H9 (cell line): ENCODE measurements around the gene HES6. TPM values are rescaled to one million over a fixed set of nuclear protein-coding genes. Genes with fewer than 3 reads are reported as not detected.

Experiments
- DNase-seq: peaks from one replicate; pipeline ENCODE4 v3.0.0-alpha.2; 2017
- H2AFZ ChIP-seq: one replicate; pipeline ENCODE4 v1.6.1; 2013; ENCODE audit warnings: mild to moderate bottlenecking, low read length, control low read depth, moderate library complexity
- H2AK5ac ChIP-seq: 2 replicates; pipeline ENCODE4 v1.6.1; 2013; ENCODE audit warnings: low read length, control low read depth, mixed read lengths; ENCODE audit not compliant: insufficient read length
- H2BK120ac ChIP-seq: one replicate; pipeline ENCODE4 v1.6.1; 2013; ENCODE audit warnings: low read depth, mild to moderate bottlenecking, low read length, control low read depth, inconsistent platforms; ENCODE audit not compliant: poor library complexity, severe bottlenecking
- H2BK12ac ChIP-seq: 2 replicates; pipeline ENCODE4 v1.6.1; 2013; ENCODE audit warnings: low read length, control low read depth, mixed read lengths, low read depth; ENCODE audit not compliant: insufficient read length
- H2BK15ac ChIP-seq: 2 replicates; pipeline ENCODE4 v1.6.1; 2013; ENCODE audit warnings: low read depth, low read length, control low read depth
- H2BK20ac ChIP-seq: one replicate; pipeline ENCODE4 v1.6.1; 2013; ENCODE audit warnings: low read depth, mild to moderate bottlenecking, low read length, control low read depth, inconsistent platforms; ENCODE audit not compliant: poor library complexity, severe bottlenecking
- H2BK5ac ChIP-seq: 2 replicates; pipeline ENCODE4 v1.6.1; 2013; ENCODE audit warnings: low read length, control low read depth, mixed read lengths; ENCODE audit not compliant: insufficient read length
- H3K14ac ChIP-seq: 2 replicates; pipeline ENCODE4 v1.6.1; 2013; ENCODE audit warnings: low read length, control low read depth; ENCODE audit not compliant: insufficient read depth
- H3K18ac ChIP-seq: 2 replicates; pipeline ENCODE4 v1.6.1; 2013; ENCODE audit warnings: low read depth, mild to moderate bottlenecking, mixed read lengths, low read length, control low read depth; ENCODE audit not compliant: insufficient read length
- H3K23ac ChIP-seq: 2 replicates; pipeline ENCODE4 v1.6.1; 2013; ENCODE audit warnings: low read length, control low read depth, mixed read lengths, low read depth; ENCODE audit not compliant: insufficient read length
- H3K23me2 ChIP-seq: 2 replicates; pipeline ENCODE4 v1.6.1; 2013; ENCODE audit warnings: low read depth, mild to moderate bottlenecking, mixed read lengths, low read length, control low read depth; ENCODE audit not compliant: insufficient read length, poor library complexity, severe bottlenecking
- H3K27ac ChIP-seq: 2 replicates; pipeline ENCODE4 v1.5.1; 2013; ENCODE audit warnings: low read length, control low read depth, mixed read lengths, low read depth; ENCODE audit not compliant: insufficient read length
- H3K27me3 ChIP-seq: 2 replicates; pipeline ENCODE4 v1.6.1; 2013; ENCODE audit warnings: low read length, control low read depth, inconsistent platforms; ENCODE audit not compliant: insufficient read depth
- H3K4ac ChIP-seq: 2 replicates; pipeline ENCODE4 v1.6.1; 2013; ENCODE audit warnings: low read depth, mild to moderate bottlenecking, control low read depth, inconsistent platforms, low read length, moderate library complexity
- H3K4me1 ChIP-seq: 2 replicates; pipeline ENCODE4 v1.6.1; 2013; ENCODE audit warnings: low read length, control low read depth, inconsistent platforms; ENCODE audit not compliant: insufficient read depth
- H3K4me2 ChIP-seq: 2 replicates; pipeline ENCODE4 v1.6.1; 2013; ENCODE audit warnings: low read length, control low read depth, mixed read lengths; ENCODE audit not compliant: insufficient read length, insufficient read depth
- H3K56ac ChIP-seq: 2 replicates; pipeline ENCODE4 v1.6.1; 2013; ENCODE audit warnings: low read depth, mild to moderate bottlenecking, mixed read lengths, low read length, control low read depth; ENCODE audit not compliant: insufficient read length
- H3K79me1 ChIP-seq: 2 replicates; pipeline ENCODE4 v1.6.1; 2013; ENCODE audit warnings: low read depth, mild to moderate bottlenecking, moderate library complexity, low read length, control low read depth, inconsistent platforms; ENCODE audit not compliant: insufficient read depth, poor library complexity, severe bottlenecking
- H3K79me2 ChIP-seq: 2 replicates; pipeline ENCODE4 v1.6.1; 2013; ENCODE audit warnings: low read length, control low read depth, inconsistent platforms; ENCODE audit not compliant: insufficient read depth
- H3K9ac ChIP-seq: 2 replicates; pipeline ENCODE4 v1.6.1; 2013; ENCODE audit warnings: low read length, control low read depth, mixed read lengths; ENCODE audit not compliant: insufficient read length; ENCODE audit errors: extremely low read depth
- H3K9me3 ChIP-seq: one replicate; pipeline ENCODE4 v1.6.1; 2013; ENCODE audit warnings: low read depth, low read length, inconsistent platforms; ENCODE audit not compliant: control insufficient read depth
- H3T11ph ChIP-seq: one replicate; pipeline ENCODE4 v1.6.1; 2013; ENCODE audit warnings: mild to moderate bottlenecking, low read length, control low read depth, inconsistent platforms
- H4K20me1 ChIP-seq: one replicate; pipeline ENCODE4 v1.6.1; 2013; ENCODE audit not compliant: control insufficient read depth, insufficient read length, insufficient read depth
- H4K5ac ChIP-seq: 2 replicates; pipeline ENCODE4 v1.6.1; 2013; ENCODE audit warnings: low read depth, mild to moderate bottlenecking, mixed read lengths, low read length, control low read depth; ENCODE audit not compliant: insufficient read length
- H4K8ac ChIP-seq: replicated peaks from 2 replicates; pipeline ENCODE4 v1.6.1; 2013; ENCODE audit warnings: low read length, control low read depth, mixed read lengths, low read depth; ENCODE audit not compliant: insufficient read length
- H4K91ac ChIP-seq: 2 replicates; pipeline ENCODE4 v1.6.1; 2013; ENCODE audit warnings: low read depth, mild to moderate bottlenecking, moderate library complexity, mixed read lengths, low read length, control low read depth; ENCODE audit not compliant: insufficient read length
- H3K27ac Mint-ChIP-seq, 3 experiments: 2 replicates in 2 of 3; 3 replicates in 1 of 3; pipeline ENCODE4 v1.8.0; 2020 to 2021; ENCODE audit warnings: mixed read lengths in 3 of 3, mild to moderate bottlenecking in 1 of 3, moderate library complexity in 1 of 3
- H3K27me3 Mint-ChIP-seq: 2 replicates; pipeline ENCODE4 v1.8.0; 2021; ENCODE audit warnings: low read depth, mild to moderate bottlenecking, moderate library complexity, mixed read lengths
- H3K36me3 Mint-ChIP-seq, 3 experiments: 2 replicates in 2 of 3; 3 replicates in 1 of 3; pipeline ENCODE4 v1.8.0; 2020 to 2021; ENCODE audit warnings: low read depth in 3 of 3, mixed read lengths in 3 of 3; ENCODE audit not compliant: insufficient read depth in 1 of 3
- H3K4me1 Mint-ChIP-seq, 2 experiments: 2 replicates each; pipeline ENCODE4 v1.8.0; 2020; ENCODE audit warnings: mixed read lengths in 2 of 2
- H3K4me3 Mint-ChIP-seq, 2 experiments: 2 replicates in 1 of 2; 3 replicates in 1 of 2; pipeline ENCODE4 v1.8.0; 2020 to 2021; ENCODE audit warnings: mild to moderate bottlenecking in 2 of 2, mixed read lengths in 2 of 2, moderate library complexity in 1 of 2
- H3K9me3 Mint-ChIP-seq, 2 experiments: 2 replicates in 1 of 2; 3 replicates in 1 of 2; pipeline ENCODE4 v1.8.0; 2020; ENCODE audit warnings: mild to moderate bottlenecking in 2 of 2, mixed read lengths in 2 of 2, moderate library complexity in 1 of 2
- WGBS: extraction: QIAGEN DNeasy Blood & Tissue Kit; methylation state at CpG from one replicate; pipeline ENCODE4 v1.1.7; 2013; ENCODE audit warnings: missing lambda C conversion rate, low lambda C conversion rate, mixed read lengths; ENCODE audit not compliant: insufficient read length; ENCODE audit errors: extremely low coverage; 5-methylcytosine and 5-hydroxymethylcytosine counted together
- total RNA-seq: library from RNA; stranded (reverse); gene quantifications from 2 replicates; pipeline ENCODE4 v1.2.1, GENCODE V29; 2021
- TF ChIP-seq, protein P1 (sequence below): fragments of 200-600 bp; sonication (generic); conservative IDR thresholded peaks from 3 replicates; pipeline ENCODE4 v1.8.0; 2021; ENCODE audit warnings: antibody characterized with exemption, mild to moderate bottlenecking

The HES6 gene
- total RNA-seq, 1 experiment from 2014 or later, result 27.1 TPM

DNA sequence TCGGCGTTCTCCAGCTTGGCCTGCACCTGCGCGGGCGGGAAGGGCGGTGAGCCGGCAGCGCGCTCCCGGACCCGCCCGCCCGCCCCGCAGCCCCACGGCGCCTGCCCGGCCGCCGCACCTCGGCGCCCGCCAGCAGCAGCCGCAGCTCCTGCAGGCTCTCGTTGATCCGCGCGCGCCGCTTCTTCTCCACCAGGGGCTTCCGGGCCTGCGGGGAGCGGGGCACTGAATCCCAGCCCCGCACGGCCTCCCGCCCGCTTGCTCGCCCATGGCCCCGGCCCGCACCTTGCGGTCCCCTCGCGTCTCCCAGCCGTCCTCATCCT lies 335 bp downstream of the HES6 start:
- no peak overlapping the region for H4K91ac ChIP-seq
- H4K8ac ChIP-seq, result no peak overlapping the region
- H3K4ac ChIP-seq, result no peak overlapping the region
- no peak for DNase-seq
- no peak overlapping the region for H2AK5ac ChIP-seq
- peak overlapping the region; percentile 15 for H3K9ac ChIP-seq
- no peak overlapping the region for H2BK12ac ChIP-seq
- H3K27ac Mint-ChIP-seq, result no peak overlapping the region
- peak overlapping the region; percentile 73 for H3K14ac ChIP-seq
- peaks cover 3% of the 10 kb centered on the region; the same call in 1 of the 2 replicates for H3K4me1 ChIP-seq
- H3K23ac ChIP-seq, result no peak overlapping the region
- H3K36me3 Mint-ChIP-seq, result peaks cover 3 to 5% (median 4%) of the 10 kb centered on the region in 3 experiments; a peak in 5 of 7 replicates
- no peak overlapping the region for H2BK120ac ChIP-seq
- no peak overlapping the region for H2BK15ac ChIP-seq
- TF ChIP-seq, protein P1, sequence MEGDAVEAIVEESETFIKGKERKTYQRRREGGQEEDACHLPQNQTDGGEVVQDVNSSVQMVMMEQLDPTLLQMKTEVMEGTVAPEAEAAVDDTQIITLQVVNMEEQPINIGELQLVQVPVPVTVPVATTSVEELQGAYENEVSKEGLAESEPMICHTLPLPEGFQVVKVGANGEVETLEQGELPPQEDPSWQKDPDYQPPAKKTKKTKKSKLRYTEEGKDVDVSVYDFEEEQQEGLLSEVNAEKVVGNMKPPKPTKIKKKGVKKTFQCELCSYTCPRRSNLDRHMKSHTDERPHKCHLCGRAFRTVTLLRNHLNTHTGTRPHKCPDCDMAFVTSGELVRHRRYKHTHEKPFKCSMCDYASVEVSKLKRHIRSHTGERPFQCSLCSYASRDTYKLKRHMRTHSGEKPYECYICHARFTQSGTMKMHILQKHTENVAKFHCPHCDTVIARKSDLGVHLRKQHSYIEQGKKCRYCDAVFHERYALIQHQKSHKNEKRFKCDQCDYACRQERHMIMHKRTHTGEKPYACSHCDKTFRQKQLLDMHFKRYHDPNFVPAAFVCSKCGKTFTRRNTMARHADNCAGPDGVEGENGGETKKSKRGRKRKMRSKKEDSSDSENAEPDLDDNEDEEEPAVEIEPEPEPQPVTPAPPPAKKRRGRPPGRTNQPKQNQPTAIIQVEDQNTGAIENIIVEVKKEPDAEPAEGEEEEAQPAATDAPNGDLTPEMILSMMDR, result no peak
- H2AFZ ChIP-seq, result no peak overlapping the region
- no peak overlapping the region for H2BK5ac ChIP-seq
- WGBS, result no CpG with 5 or more reads among the region's 43 CpGs
- peak overlapping the region; percentile 31 for H3K4me2 ChIP-seq
- no peaks in the 10 kb centered on the region for H4K20me1 ChIP-seq
- peaks cover 12 to 18% of the 10 kb centered on the region in 2 experiments for H3K4me1 Mint-ChIP-seq
- no peaks in the 10 kb centered on the region for H3K79me1 ChIP-seq
- peaks cover 2 to 3% of the 10 kb centered on the region in 2 experiments; a peak in 3 of 5 replicates for H3K9me3 Mint-ChIP-seq
- H3K79me2 ChIP-seq, result no peaks in the 10 kb centered on the region; the same call in 1 of the 2 replicates
- H3K56ac ChIP-seq, result no peak overlapping the region
- H3K27me3 ChIP-seq, result peaks cover 15% of the 10 kb centered on the region; the same call in 1 of the 2 replicates
- H2BK20ac ChIP-seq, result no peak overlapping the region
- H3K18ac ChIP-seq, result peak overlapping the region; percentile 28
- H4K5ac ChIP-seq, result no peak overlapping the region
- H3K23me2 ChIP-seq, result peaks cover 4% of the 10 kb centered on the region
- H3K9me3 ChIP-seq, result no peaks in the 10 kb centered on the region
- peak overlapping the region; percentile 39 to 65; a peak in 3 of 5 replicates for H3K4me3 Mint-ChIP-seq
- peaks cover 57% of the 10 kb centered on the region for H3K27me3 Mint-ChIP-seq
- no peak overlapping the region for H3K27ac ChIP-seq
- no peak overlapping the region for H3T11ph ChIP-seq
